ENCODE data around the gene AQP4. TPM values are rescaled to one million over a fixed set of nuclear protein-coding genes. Genes with fewer than 3 reads are reported as not detected.

The AQP4 gene
- total and polyA plus RNA-seq, 4 donors, result 0.07 to 0.42 (median 0.34) TPM

- no peak for DNase-seq (ENCODE audit: low spot score)
- Histone ChIP-seq H3K9ac (ENCODE audit: low read depth in 1 of 2, low read length in 2 of 2) (no peak overlapping the region), H3K4me3 (ENCODE audit: low read depth in 1 of 3, low read length in 3 of 3) (no peak overlapping the region), H3K4me1 (ENCODE audit: control insufficient read depth in 4 of 4, insufficient read depth in 4 of 4, low read length in 3 of 4) (peaks cover 0 to 8% (median 5%) of the 10 kb centered on the region in 4 donors), H3K9me3 (ENCODE audit: control insufficient read depth in 4 of 4, low read length in 3 of 4) (no peaks in the 10 kb centered on the region), H3K27ac (ENCODE audit: low read depth in 1 of 2, low read length in 2 of 2) (no peak overlapping the region), H3K27me3 (ENCODE audit: control insufficient read depth in 4 of 4, insufficient read depth in 4 of 4, low read length in 3 of 4) (no peaks in the 10 kb centered on the region), H3K36me3 (ENCODE audit: control insufficient read depth in 4 of 4, insufficient read depth in 3 of 4, low read depth in 1 of 4, low read length in 3 of 4) (no peaks in the 10 kb centered on the region)
- TF ChIP-seq, protein P1, sequence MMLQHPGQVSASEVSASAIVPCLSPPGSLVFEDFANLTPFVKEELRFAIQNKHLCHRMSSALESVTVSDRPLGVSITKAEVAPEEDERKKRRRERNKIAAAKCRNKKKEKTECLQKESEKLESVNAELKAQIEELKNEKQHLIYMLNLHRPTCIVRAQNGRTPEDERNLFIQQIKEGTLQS (IDR thresholded peaks at IDR 0.05), result no peak
- TF ChIP-seq NR2F2 (IDR thresholded peaks at IDR 0.05) (no peak), FOXA2 (IDR thresholded peaks at IDR 0.05) (no peak), RXRA (IDR thresholded peaks at IDR 0.05) (no peak), YY1 (IDR thresholded peaks at IDR 0.05) (no peak), SP1 (IDR thresholded peaks at IDR 0.05) (no peak), RAD21 (IDR thresholded peaks at IDR 0.05) (no peak), MAX (IDR thresholded peaks at IDR 0.05) (no peak), ZBTB33 (IDR thresholded peaks at IDR 0.05) (no peak), FOXA1 (IDR thresholded peaks at IDR 0.05) (no peak), EGR1 (IDR thresholded peaks at IDR 0.05; ENCODE audit: low read depth in 2 of 2) (no peak), GABPA (IDR thresholded peaks at IDR 0.05 in 1 of 2, conservative IDR thresholded peaks at IDR 0.05 in 1 of 2) (no peak)
- TF ChIP-seq, protein P2, sequence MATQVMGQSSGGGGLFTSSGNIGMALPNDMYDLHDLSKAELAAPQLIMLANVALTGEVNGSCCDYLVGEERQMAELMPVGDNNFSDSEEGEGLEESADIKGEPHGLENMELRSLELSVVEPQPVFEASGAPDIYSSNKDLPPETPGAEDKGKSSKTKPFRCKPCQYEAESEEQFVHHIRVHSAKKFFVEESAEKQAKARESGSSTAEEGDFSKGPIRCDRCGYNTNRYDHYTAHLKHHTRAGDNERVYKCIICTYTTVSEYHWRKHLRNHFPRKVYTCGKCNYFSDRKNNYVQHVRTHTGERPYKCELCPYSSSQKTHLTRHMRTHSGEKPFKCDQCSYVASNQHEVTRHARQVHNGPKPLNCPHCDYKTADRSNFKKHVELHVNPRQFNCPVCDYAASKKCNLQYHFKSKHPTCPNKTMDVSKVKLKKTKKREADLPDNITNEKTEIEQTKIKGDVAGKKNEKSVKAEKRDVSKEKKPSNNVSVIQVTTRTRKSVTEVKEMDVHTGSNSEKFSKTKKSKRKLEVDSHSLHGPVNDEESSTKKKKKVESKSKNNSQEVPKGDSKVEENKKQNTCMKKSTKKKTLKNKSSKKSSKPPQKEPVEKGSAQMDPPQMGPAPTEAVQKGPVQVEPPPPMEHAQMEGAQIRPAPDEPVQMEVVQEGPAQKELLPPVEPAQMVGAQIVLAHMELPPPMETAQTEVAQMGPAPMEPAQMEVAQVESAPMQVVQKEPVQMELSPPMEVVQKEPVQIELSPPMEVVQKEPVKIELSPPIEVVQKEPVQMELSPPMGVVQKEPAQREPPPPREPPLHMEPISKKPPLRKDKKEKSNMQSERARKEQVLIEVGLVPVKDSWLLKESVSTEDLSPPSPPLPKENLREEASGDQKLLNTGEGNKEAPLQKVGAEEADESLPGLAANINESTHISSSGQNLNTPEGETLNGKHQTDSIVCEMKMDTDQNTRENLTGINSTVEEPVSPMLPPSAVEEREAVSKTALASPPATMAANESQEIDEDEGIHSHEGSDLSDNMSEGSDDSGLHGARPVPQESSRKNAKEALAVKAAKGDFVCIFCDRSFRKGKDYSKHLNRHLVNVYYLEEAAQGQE (IDR thresholded peaks at IDR 0.05), result no peak
- 60% methylated on average over 9 of the region's 9 CpGs for WGBS
Measured at GRCh38 chr18:26863921-26864497, 1.5 kb downstream of the AQP4 start.

- Histone ChIP-seq H3K27ac (ENCODE audit: low read depth in 1 of 2, low read length in 2 of 2) (no peak overlapping the region), H3K4me3 (ENCODE audit: low read depth in 1 of 3, low read length in 3 of 3) (peak overlapping the region in 2 of 3 donors; percentile 38 to 54), H3K9ac (ENCODE audit: low read depth in 1 of 2, low read length in 2 of 2) (no peak overlapping the region), H3K4me1 (ENCODE audit: control insufficient read depth in 4 of 4, insufficient read depth in 4 of 4, low read length in 3 of 4) (peaks cover 0 to 8% (median 5%) of the 10 kb centered on the region in 4 donors), H3K27me3 (ENCODE audit: control insufficient read depth in 4 of 4, insufficient read depth in 4 of 4, low read length in 3 of 4) (no peaks in the 10 kb centered on the region), H3K9me3 (ENCODE audit: control insufficient read depth in 4 of 4, low read length in 3 of 4) (no peaks in the 10 kb centered on the region), H3K36me3 (ENCODE audit: control insufficient read depth in 4 of 4, insufficient read depth in 3 of 4, low read depth in 1 of 4, low read length in 3 of 4) (no peaks in the 10 kb centered on the region)
- TF ChIP-seq, protein P1 (IDR thresholded peaks at IDR 0.05), result no peak
- TF ChIP-seq FOXA1 (IDR thresholded peaks at IDR 0.05) (no peak), TAF1 (conservative IDR thresholded peaks at IDR 0.05) (no peak), RAD21 (IDR thresholded peaks at IDR 0.05) (peak in 1 of 2 donors; percentile 25), SP1 (IDR thresholded peaks at IDR 0.05) (no peak), MAX (IDR thresholded peaks at IDR 0.05) (peak; percentile 11), HNF4A (conservative IDR thresholded peaks at IDR 0.05) (no peak), RXRA (IDR thresholded peaks at IDR 0.05) (peak in 1 of 2 donors; percentile 7), HNF4G (IDR thresholded peaks at IDR 0.05) (no peak), ZBTB33 (IDR thresholded peaks at IDR 0.05) (no peak), YY1 (IDR thresholded peaks at IDR 0.05) (peak; percentile 74), GABPA (IDR thresholded peaks at IDR 0.05 in 1 of 2, conservative IDR thresholded peaks at IDR 0.05 in 1 of 2) (no peak), JUND (IDR thresholded peaks at IDR 0.05) (no peak), NR2F2 (IDR thresholded peaks at IDR 0.05) (no peak)
- WGBS, result 7% methylated on average over 40 of the region's 40 CpGs
- DNase-seq (ENCODE audit: low spot score), result peak; percentile 38
Measured at GRCh38 chr18:26863122-26863879, 2.2 kb downstream of the AQP4 start.

Measured in liver (tissue), 9 donors.